Inferior parietal cortex (tissue), 1 donor: Measurements from ENCODE around the gene SECISBP2L.

Experiments used
- DNase-seq: peaks from one replicate; pipeline ENCODE4 v3.0.0-alpha.2; 2016; ENCODE audit errors: extremely low spot score

The SECISBP2L gene

GRCh38 chr15:49058559-49058958, 12.3 kb upstream of the SECISBP2L start:
- no peak for DNase-seq

GRCh38 chr15:49055630-49056029, 9.4 kb upstream of the SECISBP2L start:
- no peak for DNase-seq

DNA sequence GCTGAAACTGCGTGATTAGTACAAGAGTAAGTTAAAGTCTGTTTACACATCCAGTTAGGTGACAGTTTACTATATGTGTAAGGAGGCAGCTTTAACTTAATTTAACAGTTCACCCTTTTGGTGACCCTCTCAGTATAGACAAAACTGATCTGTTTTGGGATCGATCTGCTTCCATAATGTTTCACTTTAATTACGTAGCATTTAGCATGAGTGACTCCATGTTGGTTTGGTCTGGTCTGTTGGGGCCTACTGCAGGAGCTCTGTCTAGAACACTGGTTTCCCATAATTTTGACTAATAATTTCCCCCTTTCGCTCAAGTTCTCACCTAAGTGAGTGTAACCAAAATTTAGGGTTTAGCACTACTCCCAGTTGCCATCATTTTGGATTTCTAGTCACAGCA, 6.4 kb upstream of the SECISBP2L start:
- DNase-seq = no peak

GRCh38 chr15:49047456-49047855, 1.2 kb upstream of the SECISBP2L start:
- no peak for DNase-seq

- DNase-seq = peak; percentile 57
These were observed 461 bp downstream of the SECISBP2L start for GRCh38 chr15:49045751-49046219.

- no peak for DNase-seq
These were observed 1.3 kb downstream of the SECISBP2L start for GRCh38 chr15:49044766-49045606.

DNA sequence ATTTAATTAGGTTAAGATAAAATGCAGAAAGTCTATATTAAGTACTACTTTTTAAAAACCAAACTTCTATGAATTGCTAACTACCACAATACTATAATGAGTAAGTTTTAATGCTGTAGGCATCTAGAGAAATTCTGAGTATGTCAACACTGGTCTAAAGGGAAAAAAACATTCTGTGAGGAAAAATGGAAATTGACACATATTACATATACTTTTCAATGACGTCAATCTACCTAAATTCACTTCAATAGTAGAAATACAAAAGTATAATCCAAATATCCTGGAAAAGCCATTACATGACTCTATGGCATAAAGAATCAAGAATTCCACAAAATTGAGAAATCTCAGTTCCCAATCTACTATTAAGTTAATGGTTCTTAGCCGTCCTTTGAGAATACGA, 2.2 kb downstream of the SECISBP2L start:
- DNase-seq = no peak

DNA sequence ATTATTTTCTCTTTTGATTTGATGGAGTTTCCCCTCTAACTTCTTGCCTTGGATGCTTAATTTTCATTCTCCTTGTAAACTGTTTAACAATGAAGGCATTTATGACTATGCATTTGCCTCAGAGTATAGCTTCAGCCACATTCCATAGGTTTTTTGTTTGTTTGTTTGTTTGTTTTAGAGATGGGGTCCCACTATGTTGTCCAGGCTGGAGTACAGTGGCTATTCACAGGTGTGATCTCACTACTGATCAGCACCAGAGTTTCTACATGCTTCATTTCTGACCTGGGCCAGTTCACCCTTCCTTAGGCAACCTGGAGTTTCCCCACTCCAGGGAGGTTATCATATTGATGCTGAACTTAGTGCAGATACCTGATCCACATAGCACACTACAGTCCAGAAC, 4.1 kb downstream of the SECISBP2L start:
- DNase-seq = no peak

GRCh38 chr15:49041426-49041825, 4.8 kb downstream of the SECISBP2L start:
- peak; percentile 42 for DNase-seq

DNA sequence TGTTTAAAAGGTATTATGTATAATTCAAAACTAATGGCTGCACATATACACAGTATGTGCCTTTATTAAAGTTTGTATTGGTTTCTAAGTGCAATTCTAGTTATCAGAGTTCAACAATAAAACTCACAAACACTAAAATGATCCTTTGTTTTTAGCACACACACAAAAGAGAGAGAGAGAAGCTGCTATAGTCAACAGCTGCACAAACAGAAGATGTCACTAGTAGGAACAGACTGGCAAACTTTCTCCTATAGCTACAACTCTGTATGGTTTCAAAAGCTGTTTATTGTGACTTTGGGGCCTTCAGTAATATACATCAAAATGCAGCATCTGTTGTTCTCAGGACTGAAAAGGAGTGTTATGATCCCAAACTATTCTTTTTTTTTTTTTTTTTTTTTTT, 6.1 kb downstream of the SECISBP2L start:
- DNase-seq = peak; percentile 66

DNA sequence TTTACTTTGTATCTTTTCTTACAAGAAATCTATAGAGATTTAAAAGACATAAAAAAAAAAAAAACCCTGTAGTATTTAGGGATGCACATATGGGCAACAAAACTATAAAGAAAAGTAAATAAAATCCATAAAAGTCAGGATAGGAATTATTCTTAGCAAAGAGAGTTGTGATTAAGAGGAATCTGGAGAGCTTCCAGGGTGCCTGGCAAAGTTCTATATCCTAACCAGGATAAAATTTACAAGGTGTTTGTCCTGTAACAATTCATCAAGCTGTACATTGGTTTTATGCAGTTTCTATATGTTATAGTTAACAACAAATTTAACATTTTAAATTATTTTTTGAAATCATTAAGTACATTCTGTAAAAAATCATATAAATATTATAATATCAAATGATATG, 7.9 kb downstream of the SECISBP2L start:
- no peak for DNase-seq

GRCh38 chr15:49037546-49037940, 8.7 kb downstream of the SECISBP2L start:
- DNase-seq = no peak

GRCh38 chr15:49036650-49037545, 9.3 kb downstream of the SECISBP2L start:
- DNase-seq = no peak

GRCh38 chr15:49035825-49036224, 10.4 kb downstream of the SECISBP2L start:
- DNase-seq = no peak

GRCh38 chr15:49032601-49033145, 13.6 kb downstream of the SECISBP2L start:
- no peak for DNase-seq

DNA sequence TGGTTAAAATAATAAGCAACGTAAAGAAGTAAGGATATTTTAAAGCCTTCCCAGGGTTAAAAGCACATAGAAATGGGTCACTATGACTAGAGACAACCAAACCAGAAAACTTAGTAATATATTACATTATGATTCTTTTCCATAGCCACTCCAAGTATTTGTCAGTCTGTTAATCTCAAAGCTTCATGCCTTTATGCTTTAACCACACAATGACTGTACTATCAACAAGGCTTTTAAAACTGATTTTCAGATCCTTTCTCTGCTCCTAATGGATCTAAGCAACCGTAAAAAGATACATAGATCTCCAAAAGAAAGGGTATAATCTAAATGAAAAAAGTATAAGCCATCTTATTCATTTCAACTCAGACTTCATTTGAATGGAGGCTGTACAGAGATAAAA, 14.4 kb downstream of the SECISBP2L start:
- no peak for DNase-seq

DNA sequence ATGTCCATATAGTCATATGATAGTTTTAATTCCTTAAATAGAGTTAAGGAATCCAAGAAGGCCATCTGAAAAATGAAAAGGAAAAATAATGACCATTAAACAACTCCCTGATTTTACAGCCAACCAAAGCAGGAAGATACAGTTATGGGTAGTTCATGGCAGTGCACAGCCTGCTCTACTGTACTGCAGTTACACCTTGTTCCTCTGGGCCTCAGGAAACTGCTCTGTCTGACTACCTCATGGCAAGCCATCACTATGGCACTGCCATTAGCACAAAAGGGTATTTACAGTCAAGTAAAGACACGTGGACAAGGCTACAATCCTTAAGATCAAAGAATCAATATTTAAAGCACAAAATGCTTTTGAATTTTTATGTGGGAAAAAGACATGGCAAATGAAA, 19.5 kb downstream of the SECISBP2L start:
- no peak for DNase-seq

- no peak for DNase-seq
These were observed 21.4 kb downstream of the SECISBP2L start for GRCh38 chr15:49024840-49025239.

DNA sequence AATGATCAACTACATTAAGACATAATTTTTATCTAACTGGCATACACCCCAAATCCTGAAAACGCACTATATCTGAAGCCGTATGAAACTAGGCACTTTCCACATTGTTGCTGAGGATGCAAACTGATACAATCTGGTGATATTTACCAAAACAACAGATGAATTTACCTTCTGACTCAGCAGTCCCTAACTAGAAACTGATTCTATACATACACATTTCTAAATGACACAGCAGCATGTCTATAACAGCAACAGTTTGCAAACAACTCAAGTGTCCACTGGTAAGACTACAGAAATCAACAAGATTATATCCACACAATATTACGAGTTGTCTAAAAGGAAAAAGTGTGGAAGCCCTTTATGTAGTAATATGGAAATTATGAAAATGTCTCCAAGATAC, 22.9 kb downstream of the SECISBP2L start:
- no peak for DNase-seq

- no peak for DNase-seq
These were observed 30.4 kb downstream of the SECISBP2L start for GRCh38 chr15:49015896-49016295.

- DNase-seq = no peak
These were observed 46.9 kb downstream of the SECISBP2L start for GRCh38 chr15:48999314-48999713.

GRCh38 chr15:48996276-48996675, 50.0 kb downstream of the SECISBP2L start:
- DNase-seq = no peak
